ENCODE results near the gene IL3RA. TPM values are rescaled to one million over a fixed set of nuclear protein-coding genes. Genes with fewer than 3 reads are reported as not detected.
"Not testable (repeated sequence)": the region's sequence is repeated elsewhere in the genome, so short reads cannot be mapped to it uniquely, and the experiment has no call there.

The IL3RA gene
- total and polyA plus RNA-seq, 2 experiments from 2014 or later = 0.86 TPM; not detected in 1

- H3K4me3 Mint-ChIP-seq; H4K20me1 ChIP-seq (replicated peaks; ENCODE audit: insufficient read depth); ATAC-seq; H2AFZ ChIP-seq; H3K27me3 ChIP-seq (ENCODE audit: insufficient read depth); H3K4me3 ChIP-seq; H3K79me2 ChIP-seq (replicated peaks; ENCODE audit: insufficient read depth); H3K9me2 ChIP-seq (ENCODE audit: insufficient read depth); H3K27ac ChIP-seq (ENCODE audit: low read depth); H3K4me2 ChIP-seq; H3K4me1 Mint-ChIP-seq; H3K4me1 ChIP-seq (ENCODE audit: insufficient read depth); H3K27ac Mint-ChIP-seq; H3F3A ChIP-seq (replicated peaks; ENCODE audit: low read depth); DNase-seq (ENCODE audit: low spot score); H3K36me3 ChIP-seq (ENCODE audit: insufficient read depth): not testable (repeated sequence)
- H3K9me3 Mint-ChIP-seq = peaks cover 67% of the 10 kb centered on the region
- peaks cover 29% of the 10 kb centered on the region for H3K36me3 Mint-ChIP-seq (ENCODE audit: low read depth)
- H3K27me3 Mint-ChIP-seq (ENCODE audit: insufficient read depth, low read depth, poor library complexity) = peaks cover 12% of the 10 kb centered on the region
These were observed 39.0 kb upstream of the IL3RA start for GRCh38 chrX:1297591-1297990.

- TF ChIP-seq EZH2 (IDR thresholded peaks at IDR 0.05; ENCODE audit: low read depth, unreplicated experiment) = no peak
- 0 out of 2 replicates have a peak, but pooled peaks have one; percentile 14 for TF ChIP-seq NANOG (IDR thresholded peaks at IDR 0.05; ENCODE audit: borderline replicate concordance)
- H3K4me3 Mint-ChIP-seq = no peak overlapping the region
- Histone ChIP-seq H3K79me2 (replicated peaks; ENCODE audit: insufficient read depth) (no peaks in the 10 kb centered on the region), H3K36me3 (ENCODE audit: insufficient read depth) (no peaks in the 10 kb centered on the region), H3K9me2 (ENCODE audit: insufficient read depth) (no peaks in the 10 kb centered on the region), H2AFZ (no peak overlapping the region), H4K20me1 (replicated peaks; ENCODE audit: insufficient read depth) (no peaks in the 10 kb centered on the region), H3K27me3 (ENCODE audit: insufficient read depth) (no peaks in the 10 kb centered on the region), H3K4me1 (ENCODE audit: insufficient read depth) (peaks cover 8% of the 10 kb centered on the region; the same call in 1 of the 2 replicates), H3F3A (replicated peaks; ENCODE audit: low read depth) (no peaks in the 10 kb centered on the region), H3K27ac (ENCODE audit: low read depth) (peak overlapping the region; percentile 1; the same call in 1 of the 2 replicates), H3K4me3 (no peak overlapping the region), H3K4me2 (no peak overlapping the region; the same call in 1 of the 2 replicates)
- H3K27ac Mint-ChIP-seq = no peak overlapping the region
- peak; percentile 91 for ATAC-seq
- peaks cover 15% of the 10 kb centered on the region for H3K27me3 Mint-ChIP-seq (ENCODE audit: insufficient read depth, low read depth, poor library complexity)
- peak; percentile 64 for DNase-seq (ENCODE audit: low spot score)
- H3K9me3 Mint-ChIP-seq = peaks cover 62% of the 10 kb centered on the region
- peaks cover 3% of the 10 kb centered on the region; the same call in 1 of the 3 replicates for H3K4me1 Mint-ChIP-seq
- H3K36me3 Mint-ChIP-seq (ENCODE audit: low read depth) = peaks cover 28% of the 10 kb centered on the region
These were observed 36.1 kb upstream of the IL3RA start for GRCh38 chrX:1300449-1300848.

DNA sequence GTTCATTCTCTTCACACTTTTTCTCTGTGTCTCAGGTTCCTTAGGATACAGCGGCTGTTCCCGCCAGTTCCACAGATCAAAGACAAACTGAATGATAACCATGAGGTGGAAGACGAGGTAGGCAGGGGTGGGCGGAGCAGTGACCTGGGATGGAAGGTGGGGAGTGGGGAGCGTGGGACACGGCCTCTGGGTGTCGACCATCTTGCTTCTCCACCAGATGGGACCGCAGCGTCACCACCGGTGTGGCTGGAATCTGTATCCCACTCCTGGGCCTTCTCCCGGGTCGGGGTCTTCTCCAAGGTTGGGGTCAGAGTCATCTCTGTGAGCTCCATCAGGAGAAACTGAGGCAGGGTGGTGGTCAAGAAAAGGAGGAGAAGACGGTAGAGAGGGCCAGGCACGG lies 31.2 kb upstream of the IL3RA start:
- Histone ChIP-seq H3K4me1 (ENCODE audit: insufficient read depth) (peaks cover 8% of the 10 kb centered on the region; the same call in 1 of the 2 replicates), H3K36me3 (ENCODE audit: insufficient read depth) (no peaks in the 10 kb centered on the region), H3F3A (replicated peaks; ENCODE audit: low read depth) (peaks cover 17% of the 10 kb centered on the region), H3K27me3 (ENCODE audit: insufficient read depth) (no peaks in the 10 kb centered on the region), H3K4me2 (no peak overlapping the region), H3K4me3 (no peak overlapping the region), H3K9me2 (ENCODE audit: insufficient read depth) (no peaks in the 10 kb centered on the region), H2AFZ (no peak overlapping the region), H3K79me2 (replicated peaks; ENCODE audit: insufficient read depth) (no peaks in the 10 kb centered on the region), H4K20me1 (replicated peaks; ENCODE audit: insufficient read depth) (no peaks in the 10 kb centered on the region), H3K27ac (ENCODE audit: low read depth) (no peak overlapping the region)
- Mint-ChIP-seq H3K4me1 (peaks cover 2% of the 10 kb centered on the region; the same call in 1 of the 3 replicates), H3K4me3 (no peak overlapping the region), H3K9me3 (peaks cover 83% of the 10 kb centered on the region), H3K36me3 (ENCODE audit: low read depth) (peaks cover 47% of the 10 kb centered on the region), H3K27ac (no peak overlapping the region), H3K27me3 (ENCODE audit: insufficient read depth, low read depth, poor library complexity) (peaks cover 36% of the 10 kb centered on the region)
- DNase-seq (ENCODE audit: low spot score) (no peak), ATAC-seq (no peak)
- TF ChIP-seq ZNF114 (CRISPR knock-in tag; IDR thresholded peaks at IDR 0.05) = no peak
- no peak for TF ChIP-seq CREB1 (CRISPR knock-in tag; IDR thresholded peaks at IDR 0.05; ENCODE audit: low read depth)
- TF ChIP-seq ZNF331 (CRISPR knock-in tag; IDR thresholded peaks at IDR 0.05; ENCODE audit: low read depth) = no peak
- TF ChIP-seq JUNB (IDR thresholded peaks at IDR 0.05; ENCODE audit: unreplicated experiment) = no peak
- no peak for TF ChIP-seq ZNF462 (CRISPR knock-in tag; IDR thresholded peaks at IDR 0.05)
- TF ChIP-seq POLR2AphosphoS5 (IDR thresholded peaks at IDR 0.05; ENCODE audit: low read depth) = no peak
- TF ChIP-seq, protein P1, sequence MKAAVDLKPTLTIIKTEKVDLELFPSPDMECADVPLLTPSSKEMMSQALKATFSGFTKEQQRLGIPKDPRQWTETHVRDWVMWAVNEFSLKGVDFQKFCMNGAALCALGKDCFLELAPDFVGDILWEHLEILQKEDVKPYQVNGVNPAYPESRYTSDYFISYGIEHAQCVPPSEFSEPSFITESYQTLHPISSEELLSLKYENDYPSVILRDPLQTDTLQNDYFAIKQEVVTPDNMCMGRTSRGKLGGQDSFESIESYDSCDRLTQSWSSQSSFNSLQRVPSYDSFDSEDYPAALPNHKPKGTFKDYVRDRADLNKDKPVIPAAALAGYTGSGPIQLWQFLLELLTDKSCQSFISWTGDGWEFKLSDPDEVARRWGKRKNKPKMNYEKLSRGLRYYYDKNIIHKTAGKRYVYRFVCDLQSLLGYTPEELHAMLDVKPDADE (IDR thresholded peaks at IDR 0.05) = no peak
- no peak for TF ChIP-seq NANOG (IDR thresholded peaks at IDR 0.05; ENCODE audit: borderline replicate concordance)
- no peak for TF ChIP-seq EZH2 (IDR thresholded peaks at IDR 0.05; ENCODE audit: low read depth, unreplicated experiment)
